Liver (tissue), 9 donors: ENCODE data around the gene PRDM2. TPM values are rescaled to one million over a fixed set of nuclear protein-coding genes. Genes with fewer than 3 reads are reported as not detected.

Experiments
- DNase-seq: peaks from one replicate; pipeline ENCODE4 v3.0.0-alpha.2; 2017; ENCODE audit warnings: low spot score
- H3K27ac ChIP-seq, 2 donors: one replicate each; pipeline ENCODE4 v1.7.0; 2013; ENCODE audit warnings: inconsistent platforms in 2 of 2, low read length in 2 of 2, control low read depth in 1 of 2, low read depth in 1 of 2, mild to moderate bottlenecking in 1 of 2
- H3K27me3 ChIP-seq, 4 donors: one replicate each; pipeline versions ENCODE4 v1.6.1 to v1.7.0; 2013; ENCODE audit warnings: low read length in 3 of 4, inconsistent platforms in 1 of 4, mild to moderate bottlenecking in 1 of 4, moderate library complexity in 1 of 4; ENCODE audit not compliant: control insufficient read depth in 4 of 4, insufficient read depth in 4 of 4
- H3K36me3 ChIP-seq, 4 donors: one replicate each; pipeline versions ENCODE4 v1.6.1 to v1.7.0; 2013; ENCODE audit warnings: low read length in 3 of 4, mild to moderate bottlenecking in 3 of 4, low read depth in 1 of 4, moderate library complexity in 1 of 4; ENCODE audit not compliant: control insufficient read depth in 4 of 4, insufficient read depth in 3 of 4
- H3K4me1 ChIP-seq, 4 donors: one replicate each; pipeline versions ENCODE4 v1.6.1 to v1.7.0; 2013; ENCODE audit warnings: low read length in 3 of 4, mild to moderate bottlenecking in 3 of 4, moderate library complexity in 1 of 4; ENCODE audit not compliant: control insufficient read depth in 4 of 4, insufficient read depth in 4 of 4
- H3K4me3 ChIP-seq, 3 donors: one replicate each; pipeline versions ENCODE4 v1.6.1 to v1.7.0; 2013; ENCODE audit warnings: low read length in 3 of 3, control low read depth in 1 of 3, low read depth in 1 of 3, mild to moderate bottlenecking in 1 of 3
- H3K9ac ChIP-seq, 2 donors: one replicate each; pipeline ENCODE4 v1.7.0; 2013; ENCODE audit warnings: low read length in 2 of 2, mild to moderate bottlenecking in 2 of 2, moderate library complexity in 2 of 2, control low read depth in 1 of 2, low read depth in 1 of 2
- H3K9me3 ChIP-seq, 4 donors: one replicate each; pipeline versions ENCODE4 v1.6.1 to v1.7.0; 2013; ENCODE audit warnings: low read length in 3 of 4; ENCODE audit not compliant: control insufficient read depth in 4 of 4
- EGR1 ChIP-seq, 2 donors: IDR thresholded peaks; 2 replicates each; pipeline ENCODE4 v1.6.1; 2016 to 2018; ENCODE audit warnings: antibody characterized with exemption in 2 of 2, low read depth in 2 of 2
- FOXA1 ChIP-seq: IDR thresholded peaks from 2 replicates; pipeline ENCODE4 v1.6.1; 2016; ENCODE audit warnings: antibody characterized with exemption
- FOXA2 ChIP-seq: IDR thresholded peaks from 2 replicates; pipeline ENCODE4 v1.6.1; 2016; ENCODE audit warnings: antibody characterized with exemption
- GABPA ChIP-seq, 2 donors: IDR thresholded peaks in 1 of 2; conservative IDR thresholded peaks in 1 of 2; 2 replicates each; pipeline ENCODE4 v1.6.1; 2016; ENCODE audit warnings: antibody characterized with exemption in 2 of 2, mild to moderate bottlenecking in 1 of 2, moderate library complexity in 1 of 2
- HNF4A ChIP-seq, 2 donors: conservative IDR thresholded peaks; 2 replicates each; pipeline ENCODE4 v1.6.1; 2016; ENCODE audit warnings: antibody characterized with exemption in 2 of 2, mild to moderate bottlenecking in 2 of 2
- HNF4G ChIP-seq: IDR thresholded peaks from 2 replicates; pipeline ENCODE4 v1.6.1; 2016; ENCODE audit warnings: antibody characterized with exemption
- JUND ChIP-seq, 2 donors: IDR thresholded peaks; 2 replicates each; pipeline ENCODE4 v1.6.1; 2016; ENCODE audit warnings: antibody characterized with exemption in 2 of 2
- NR2F2 ChIP-seq: IDR thresholded peaks from 2 replicates; pipeline ENCODE4 v1.6.1; 2016; ENCODE audit warnings: antibody characterized with exemption
- RAD21 ChIP-seq, 2 donors: IDR thresholded peaks; 2 replicates each; pipeline ENCODE4 v1.6.1; 2016; ENCODE audit warnings: antibody characterized with exemption in 2 of 2, mild to moderate bottlenecking in 2 of 2
- RXRA ChIP-seq, 2 donors: IDR thresholded peaks; 2 replicates each; pipeline ENCODE4 v1.6.1; 2017 to 2018; ENCODE audit warnings: antibody characterized with exemption in 2 of 2, mild to moderate bottlenecking in 1 of 2
- SP1 ChIP-seq: IDR thresholded peaks from 2 replicates; pipeline ENCODE4 v1.6.1; 2018; ENCODE audit warnings: antibody characterized with exemption, mild to moderate bottlenecking
- TAF1 ChIP-seq: conservative IDR thresholded peaks from 2 replicates; pipeline ENCODE4 v1.6.1; 2016; ENCODE audit warnings: antibody characterized with exemption, mild to moderate bottlenecking
- YY1 ChIP-seq: IDR thresholded peaks from 2 replicates; pipeline ENCODE4 v1.6.1; 2016; ENCODE audit warnings: antibody characterized with exemption, mild to moderate bottlenecking
- WGBS: extraction: QIAGEN DNeasy Blood & Tissue Kit; methylation state at CpG from one replicate; pipeline ENCODE4 v1.1.7; 2013; 5-methylcytosine and 5-hydroxymethylcytosine counted together
- polyA plus RNA-seq, 2 donors: library from polyadenylated mRNA; stranded (reverse) in 1 of 2; unstranded in 1 of 2; fragments of 200-250 nt in 1 of 2; fragments of >200 nt in 1 of 2; fragmentation: Nextera tagmentation in 1 of 2; extraction: Ambion mirVana in 1 of 2; gene quantifications; one replicate each; pipeline versions ENCODE4 v1.2.1 to v1.2.3, GENCODE V29; 2013 to 2015
- total RNA-seq, 2 donors: library from RNA; depleted of rRNA; stranded (reverse); fragments of >200 nt; gene quantifications; one replicate each; pipeline ENCODE4 v1.2.3, GENCODE V29; 2014
- TF ChIP-seq, protein P1 (sequence below): IDR thresholded peaks from 2 replicates; pipeline ENCODE4 v1.6.1; 2016; ENCODE audit warnings: antibody characterized with exemption
- TF ChIP-seq, protein P2 (sequence below): IDR thresholded peaks from 2 replicates; pipeline ENCODE4 v1.6.1; 2016; ENCODE audit warnings: antibody characterized with exemption, mild to moderate bottlenecking
- TF ChIP-seq, protein P3 (sequence below): IDR thresholded peaks from 2 replicates; pipeline ENCODE4 v1.6.1; 2016; ENCODE audit warnings: antibody characterized with exemption
- donor health status: healthy.
- donor health status: healthy.
- donor health status: healthy.
- donor health status: healthy.
- donor health status: healthy.

Gene PRDM2
- total and polyA plus RNA-seq, 4 donors, result 4.5 to 13.9 (median 7.9) TPM

DNA sequence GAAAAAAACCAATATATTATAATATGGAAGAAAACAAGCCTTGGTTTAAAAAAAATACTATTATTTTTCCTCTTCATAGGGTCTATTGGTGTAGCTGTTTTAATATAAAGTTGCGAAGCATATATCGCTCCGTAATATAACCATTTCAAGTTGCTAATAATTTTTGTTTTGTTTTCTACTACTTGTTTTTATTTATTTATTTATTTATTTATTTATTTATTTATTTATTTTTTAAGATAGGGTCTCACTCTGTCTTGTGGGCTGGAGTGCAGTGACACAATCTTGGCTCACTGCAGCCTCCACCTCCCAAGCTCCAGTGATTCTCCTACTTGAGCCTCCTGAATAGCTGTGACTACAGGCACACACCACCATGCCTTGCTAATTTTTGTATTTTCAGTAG, 46.4 kb downstream of the PRDM2 start:
- H3K27me3 ChIP-seq, result no peaks in the 10 kb centered on the region
- H3K9ac ChIP-seq, result no peak overlapping the region
- no peak overlapping the region for H3K27ac ChIP-seq
- H3K36me3 ChIP-seq, result no peaks in the 10 kb centered on the region
- no peak for DNase-seq
- no peak overlapping the region for H3K4me3 ChIP-seq
- H3K4me1 ChIP-seq, result peaks cover 0 to 20% (median 7%) of the 10 kb centered on the region in 4 donors
- over 99% methylated on average over 3 of the region's 3 CpGs for WGBS
- H3K9me3 ChIP-seq, result no peaks in the 10 kb centered on the region
- no peak for TF ChIP-seq RXRA (IDR thresholded peaks at IDR 0.05)
- TF ChIP-seq YY1, result no peak
- no peak for TF ChIP-seq HNF4G
- no peak for TF ChIP-seq HNF4A (conservative IDR thresholded peaks at IDR 0.05)
- TF ChIP-seq, protein P1, sequence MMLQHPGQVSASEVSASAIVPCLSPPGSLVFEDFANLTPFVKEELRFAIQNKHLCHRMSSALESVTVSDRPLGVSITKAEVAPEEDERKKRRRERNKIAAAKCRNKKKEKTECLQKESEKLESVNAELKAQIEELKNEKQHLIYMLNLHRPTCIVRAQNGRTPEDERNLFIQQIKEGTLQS, result no peak
- no peak for TF ChIP-seq GABPA (IDR thresholded peaks at IDR 0.05 in 1 of 2, conservative IDR thresholded peaks at IDR 0.05 in 1 of 2)
- no peak for TF ChIP-seq SP1
- TF ChIP-seq TAF1, result no peak
- TF ChIP-seq JUND (IDR thresholded peaks at IDR 0.05), result no peak
- no peak for TF ChIP-seq FOXA1
- TF ChIP-seq, protein P2, sequence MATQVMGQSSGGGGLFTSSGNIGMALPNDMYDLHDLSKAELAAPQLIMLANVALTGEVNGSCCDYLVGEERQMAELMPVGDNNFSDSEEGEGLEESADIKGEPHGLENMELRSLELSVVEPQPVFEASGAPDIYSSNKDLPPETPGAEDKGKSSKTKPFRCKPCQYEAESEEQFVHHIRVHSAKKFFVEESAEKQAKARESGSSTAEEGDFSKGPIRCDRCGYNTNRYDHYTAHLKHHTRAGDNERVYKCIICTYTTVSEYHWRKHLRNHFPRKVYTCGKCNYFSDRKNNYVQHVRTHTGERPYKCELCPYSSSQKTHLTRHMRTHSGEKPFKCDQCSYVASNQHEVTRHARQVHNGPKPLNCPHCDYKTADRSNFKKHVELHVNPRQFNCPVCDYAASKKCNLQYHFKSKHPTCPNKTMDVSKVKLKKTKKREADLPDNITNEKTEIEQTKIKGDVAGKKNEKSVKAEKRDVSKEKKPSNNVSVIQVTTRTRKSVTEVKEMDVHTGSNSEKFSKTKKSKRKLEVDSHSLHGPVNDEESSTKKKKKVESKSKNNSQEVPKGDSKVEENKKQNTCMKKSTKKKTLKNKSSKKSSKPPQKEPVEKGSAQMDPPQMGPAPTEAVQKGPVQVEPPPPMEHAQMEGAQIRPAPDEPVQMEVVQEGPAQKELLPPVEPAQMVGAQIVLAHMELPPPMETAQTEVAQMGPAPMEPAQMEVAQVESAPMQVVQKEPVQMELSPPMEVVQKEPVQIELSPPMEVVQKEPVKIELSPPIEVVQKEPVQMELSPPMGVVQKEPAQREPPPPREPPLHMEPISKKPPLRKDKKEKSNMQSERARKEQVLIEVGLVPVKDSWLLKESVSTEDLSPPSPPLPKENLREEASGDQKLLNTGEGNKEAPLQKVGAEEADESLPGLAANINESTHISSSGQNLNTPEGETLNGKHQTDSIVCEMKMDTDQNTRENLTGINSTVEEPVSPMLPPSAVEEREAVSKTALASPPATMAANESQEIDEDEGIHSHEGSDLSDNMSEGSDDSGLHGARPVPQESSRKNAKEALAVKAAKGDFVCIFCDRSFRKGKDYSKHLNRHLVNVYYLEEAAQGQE, result no peak
- no peak for TF ChIP-seq EGR1 (IDR thresholded peaks at IDR 0.05; ENCODE audit: low read depth in 2 of 2)
- TF ChIP-seq, protein P3, sequence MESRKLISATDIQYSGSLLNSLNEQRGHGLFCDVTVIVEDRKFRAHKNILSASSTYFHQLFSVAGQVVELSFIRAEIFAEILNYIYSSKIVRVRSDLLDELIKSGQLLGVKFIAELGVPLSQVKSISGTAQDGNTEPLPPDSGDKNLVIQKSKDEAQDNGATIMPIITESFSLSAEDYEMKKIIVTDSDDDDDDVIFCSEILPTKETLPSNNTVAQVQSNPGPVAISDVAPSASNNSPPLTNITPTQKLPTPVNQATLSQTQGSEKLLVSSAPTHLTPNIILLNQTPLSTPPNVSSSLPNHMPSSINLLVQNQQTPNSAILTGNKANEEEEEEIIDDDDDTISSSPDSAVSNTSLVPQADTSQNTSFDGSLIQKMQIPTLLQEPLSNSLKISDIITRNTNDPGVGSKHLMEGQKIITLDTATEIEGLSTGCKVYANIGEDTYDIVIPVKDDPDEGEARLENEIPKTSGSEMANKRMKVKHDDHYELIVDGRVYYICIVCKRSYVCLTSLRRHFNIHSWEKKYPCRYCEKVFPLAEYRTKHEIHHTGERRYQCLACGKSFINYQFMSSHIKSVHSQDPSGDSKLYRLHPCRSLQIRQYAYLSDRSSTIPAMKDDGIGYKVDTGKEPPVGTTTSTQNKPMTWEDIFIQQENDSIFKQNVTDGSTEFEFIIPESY, result no peak
- TF ChIP-seq RAD21 (IDR thresholded peaks at IDR 0.05), result no peak
- TF ChIP-seq NR2F2, result no peak

DNA sequence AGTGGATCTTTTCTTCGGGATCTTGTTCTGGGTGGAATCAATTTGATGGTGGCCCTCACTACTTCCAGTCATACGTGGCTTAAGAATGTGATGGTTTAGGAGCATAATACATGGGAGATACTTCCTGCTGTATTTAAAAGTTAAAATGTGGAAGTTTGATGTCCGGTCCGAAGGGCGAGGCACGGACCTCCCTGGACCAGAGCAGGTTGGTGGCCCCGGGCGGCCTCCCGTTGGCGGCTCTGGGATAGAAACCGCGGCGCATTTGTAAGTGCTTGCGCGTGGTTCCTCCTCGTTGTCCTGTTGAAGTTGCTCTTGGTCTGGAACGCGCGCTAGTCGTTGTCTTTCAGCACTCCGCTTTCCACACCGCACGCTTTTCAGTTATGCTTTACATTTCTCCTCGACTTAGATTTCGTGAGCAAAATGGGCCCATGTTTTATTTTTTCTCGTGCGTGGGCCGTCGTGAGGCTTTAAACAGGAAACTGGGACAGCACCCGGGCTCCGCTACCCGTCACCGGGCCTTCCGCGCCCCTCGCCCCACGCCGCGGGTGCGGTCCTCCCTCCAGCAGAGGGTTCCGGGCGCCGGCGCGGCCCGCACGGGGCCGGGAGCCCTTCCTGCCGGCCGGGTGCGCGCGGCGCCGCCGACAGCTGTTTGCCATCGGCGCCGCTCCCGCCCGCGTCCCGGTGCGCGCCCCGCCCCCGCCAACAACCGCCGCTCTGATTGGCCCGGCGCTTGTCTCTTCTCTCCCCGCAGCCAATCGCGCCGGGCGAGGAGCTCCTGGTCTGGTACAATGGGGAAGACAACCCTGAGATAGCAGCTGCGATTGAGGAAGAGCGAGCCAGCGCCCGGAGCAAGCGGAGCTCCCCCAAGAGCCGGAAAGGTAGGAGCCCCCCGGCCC, 48.9 kb downstream of the PRDM2 start:
- H3K9me3 ChIP-seq, result no peaks in the 10 kb centered on the region
- H3K9ac ChIP-seq, result peak overlapping the region; percentile 72 to 88
- peaks cover 4 to 23% (median 8%) of the 10 kb centered on the region in 4 donors for H3K4me1 ChIP-seq
- WGBS, result under 1% methylated on average over 83 of the region's 83 CpGs
- DNase-seq, result peak; percentile 97
- H3K27me3 ChIP-seq, result no peaks in the 10 kb centered on the region
- H3K27ac ChIP-seq, result peak overlapping the region; percentile 91 to 92
- H3K4me3 ChIP-seq, result peak overlapping the region; percentile 85 to 99 (median 87)
- peaks cover 0 to 4% (median 0%) of the 10 kb centered on the region in 4 donors for H3K36me3 ChIP-seq
- no peak for TF ChIP-seq FOXA1
- TF ChIP-seq SP1, result peak; percentile 68
- TF ChIP-seq GABPA (IDR thresholded peaks at IDR 0.05 in 1 of 2, conservative IDR thresholded peaks at IDR 0.05 in 1 of 2), result no peak
- TF ChIP-seq, protein P1, result no peak
- peak; percentile 92 for TF ChIP-seq YY1
- no peak for TF ChIP-seq HNF4G
- TF ChIP-seq, protein P3, result no peak
- TF ChIP-seq RXRA (IDR thresholded peaks at IDR 0.05), result no peak
- peak; percentile 52 for TF ChIP-seq TAF1
- no peak for TF ChIP-seq NR2F2
- TF ChIP-seq, protein P2, result peak; percentile 60
- TF ChIP-seq RAD21 (IDR thresholded peaks at IDR 0.05), result no peak
- TF ChIP-seq HNF4A (conservative IDR thresholded peaks at IDR 0.05), result peak; percentile 20 to 73
- no peak for TF ChIP-seq FOXA2
